Measurements from ENCODE around the gene IGSF9B.
"Not testable (repeated sequence)": the region's sequence is repeated elsewhere in the genome, so short reads cannot be mapped to it uniquely, and the experiment has no call there.

DNA sequence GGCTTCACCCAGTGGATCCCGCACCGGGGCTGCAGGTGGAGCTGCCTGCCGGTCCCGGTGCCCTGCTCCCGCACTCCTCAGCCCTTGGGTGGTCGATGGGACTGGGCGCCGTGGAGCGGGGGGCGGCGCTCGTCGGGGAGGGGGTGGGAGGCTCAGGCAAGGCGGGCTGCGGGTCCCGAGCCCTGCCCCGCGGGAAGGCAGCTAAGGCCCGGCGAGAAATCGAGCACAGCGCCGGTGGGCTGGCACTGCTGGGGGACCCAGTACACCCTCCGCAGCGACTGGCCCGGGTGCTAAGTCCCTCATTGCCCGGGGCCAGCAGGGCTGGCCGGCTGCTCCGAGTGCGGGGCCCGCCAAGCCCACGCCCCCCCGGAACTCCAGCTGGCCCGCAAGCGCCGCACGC lies 46.1 kb upstream of the IGSF9B start:
- not testable (repeated sequence) for TF ChIP-seq POLR2A, POLR2AphosphoS5 (IDR thresholded peaks at IDR 0.05; ENCODE audit: low read depth, low read length)
